SK-N-MC (cell line): ENCODE measurements around the gene TMEM163.

Source experiments
- EZH2 ChIP-seq: fragments of 200-600 bp; sonication (generic); IDR thresholded peaks from one replicate; pipeline ENCODE4 v1.6.1; 2017; ENCODE audit warnings: antibody characterized with exemption
- POLR2AphosphoS5 ChIP-seq: IDR thresholded peaks from 2 replicates; pipeline ENCODE4 v1.6.1; 2012; ENCODE audit warnings: mild to moderate bottlenecking, low read depth, low read length, borderline replicate concordance

GRCh38 chr2:134433469-134433868, 285.3 kb downstream of the TMEM163 start:
- TF ChIP-seq POLR2AphosphoS5 (no peak), EZH2 (no peak)
